DMS79 treated with DMSO at 0.1 percent for 48 hours (cell line): ENCODE measurements around the gene TNRC6C.
"Not testable (repeated sequence)": the region's sequence is repeated elsewhere in the genome, so short reads cannot be mapped to it uniquely, and the experiment has no call there.

Source experiments
- DNase-seq: peaks from one replicate; lab custom pipeline; 2025; lab: John Stamatoyannopoulos, UW

Gene TNRC6C

GRCh38 chr17:78044280-78044835 is 85.9 kb downstream of the TNRC6C start:
- no peak for DNase-seq

GRCh38 chr17:78045316-78045715 is 86.8 kb downstream of the TNRC6C start:
- DNase-seq = no peak

- DNase-seq = no peak
Measured at GRCh38 chr17:78046923-78047322, 88.4 kb downstream of the TNRC6C start.

GRCh38 chr17:78048346-78049292 is 90.1 kb downstream of the TNRC6C start:
- no peak for DNase-seq

- no peak for DNase-seq
Measured at GRCh38 chr17:78049609-78050008, 91.1 kb downstream of the TNRC6C start.

GRCh38 chr17:78051186-78051972 is 92.9 kb downstream of the TNRC6C start:
- DNase-seq = no peak

GRCh38 chr17:78053777-78054468 is 95.4 kb downstream of the TNRC6C start:
- DNase-seq = no peak

GRCh38 chr17:78057113-78057740 is 98.7 kb downstream of the TNRC6C start:
- DNase-seq = no peak

- peak; percentile 24 for DNase-seq
Measured at GRCh38 chr17:78058001-78058400, 99.5 kb downstream of the TNRC6C start.

GRCh38 chr17:78058581-78058980 is 100.1 kb downstream of the TNRC6C start:
- no peak for DNase-seq

GRCh38 chr17:78062596-78062995 is 104.1 kb downstream of the TNRC6C start:
- DNase-seq = no peak

- DNase-seq = no peak
Measured at GRCh38 chr17:78063489-78063888, 105.0 kb downstream of the TNRC6C start.

- DNase-seq = no peak
Measured at GRCh38 chr17:78064708-78065107, 106.2 kb downstream of the TNRC6C start.

GRCh38 chr17:78066976-78067375 is 108.5 kb downstream of the TNRC6C start:
- DNase-seq = not testable (repeated sequence)

- no peak for DNase-seq
Measured at GRCh38 chr17:78069695-78070094, 111.2 kb downstream of the TNRC6C start.

- no peak for DNase-seq
Measured at GRCh38 chr17:78072961-78073360, 114.5 kb downstream of the TNRC6C start.

GRCh38 chr17:78075011-78075410 is 116.5 kb downstream of the TNRC6C start:
- no peak for DNase-seq

- DNase-seq = no peak
Measured at GRCh38 chr17:78075545-78075944, 117.0 kb downstream of the TNRC6C start.

- no peak for DNase-seq
Measured at GRCh38 chr17:78079253-78079652, 120.8 kb downstream of the TNRC6C start.

- DNase-seq = no peak
Measured at GRCh38 chr17:78081551-78081950, 123.0 kb downstream of the TNRC6C start.

- not testable (repeated sequence) for DNase-seq
Measured at GRCh38 chr17:78082355-78082872, 123.9 kb downstream of the TNRC6C start.
